ENCODE data around the gene IL1R2. TPM values are rescaled to one million over a fixed set of nuclear protein-coding genes. Genes with fewer than 3 reads are reported as not detected.
A peak's percentile ranks its signal among the peaks of the same experiment; 100 is the strongest.

Gene IL1R2
- total and polyA plus RNA-seq, 9 of the 15 experiments (the other 6 are each of a cell fraction or from before 2014, with no cell fraction given), result 0.13 TPM; not detected in 8

DNA sequence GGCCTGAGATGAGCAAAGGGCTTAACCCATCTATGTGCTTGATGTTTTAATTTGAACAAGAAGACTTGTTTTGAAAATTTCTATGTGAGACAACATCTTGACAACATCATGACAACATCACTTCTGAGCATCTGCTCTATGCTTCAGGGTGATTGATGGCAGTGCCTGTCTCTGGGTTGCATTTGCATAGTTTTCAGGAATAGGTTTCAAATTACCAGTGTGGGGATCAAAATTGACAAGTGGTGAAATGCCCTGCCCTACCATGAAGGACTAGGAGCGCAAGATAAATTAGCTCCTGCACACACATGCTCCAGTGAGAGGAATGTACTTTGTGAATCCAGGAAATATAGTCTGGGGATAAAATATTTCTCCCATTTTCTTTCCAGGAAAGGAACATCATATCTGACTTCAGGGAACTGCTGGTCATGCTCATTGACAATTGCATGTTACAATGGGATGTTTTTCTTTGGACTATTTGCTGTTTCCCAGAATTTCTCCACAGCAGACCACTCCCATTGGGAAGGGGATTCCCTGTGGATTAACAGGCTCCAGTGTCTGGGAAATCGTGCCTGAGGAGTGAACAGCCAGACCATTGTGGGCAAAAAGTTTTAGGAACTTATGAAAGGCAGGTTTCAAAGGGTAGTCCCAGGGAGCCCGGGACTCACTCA is 45.3 kb upstream of the IL1R2 start (continued):
- TF ChIP-seq SAFB2 (IDR thresholded peaks at IDR 0.05; ENCODE audit: borderline replicate concordance, low read depth, low read length, severe bottlenecking), result no peak
- TF ChIP-seq, protein P1, sequence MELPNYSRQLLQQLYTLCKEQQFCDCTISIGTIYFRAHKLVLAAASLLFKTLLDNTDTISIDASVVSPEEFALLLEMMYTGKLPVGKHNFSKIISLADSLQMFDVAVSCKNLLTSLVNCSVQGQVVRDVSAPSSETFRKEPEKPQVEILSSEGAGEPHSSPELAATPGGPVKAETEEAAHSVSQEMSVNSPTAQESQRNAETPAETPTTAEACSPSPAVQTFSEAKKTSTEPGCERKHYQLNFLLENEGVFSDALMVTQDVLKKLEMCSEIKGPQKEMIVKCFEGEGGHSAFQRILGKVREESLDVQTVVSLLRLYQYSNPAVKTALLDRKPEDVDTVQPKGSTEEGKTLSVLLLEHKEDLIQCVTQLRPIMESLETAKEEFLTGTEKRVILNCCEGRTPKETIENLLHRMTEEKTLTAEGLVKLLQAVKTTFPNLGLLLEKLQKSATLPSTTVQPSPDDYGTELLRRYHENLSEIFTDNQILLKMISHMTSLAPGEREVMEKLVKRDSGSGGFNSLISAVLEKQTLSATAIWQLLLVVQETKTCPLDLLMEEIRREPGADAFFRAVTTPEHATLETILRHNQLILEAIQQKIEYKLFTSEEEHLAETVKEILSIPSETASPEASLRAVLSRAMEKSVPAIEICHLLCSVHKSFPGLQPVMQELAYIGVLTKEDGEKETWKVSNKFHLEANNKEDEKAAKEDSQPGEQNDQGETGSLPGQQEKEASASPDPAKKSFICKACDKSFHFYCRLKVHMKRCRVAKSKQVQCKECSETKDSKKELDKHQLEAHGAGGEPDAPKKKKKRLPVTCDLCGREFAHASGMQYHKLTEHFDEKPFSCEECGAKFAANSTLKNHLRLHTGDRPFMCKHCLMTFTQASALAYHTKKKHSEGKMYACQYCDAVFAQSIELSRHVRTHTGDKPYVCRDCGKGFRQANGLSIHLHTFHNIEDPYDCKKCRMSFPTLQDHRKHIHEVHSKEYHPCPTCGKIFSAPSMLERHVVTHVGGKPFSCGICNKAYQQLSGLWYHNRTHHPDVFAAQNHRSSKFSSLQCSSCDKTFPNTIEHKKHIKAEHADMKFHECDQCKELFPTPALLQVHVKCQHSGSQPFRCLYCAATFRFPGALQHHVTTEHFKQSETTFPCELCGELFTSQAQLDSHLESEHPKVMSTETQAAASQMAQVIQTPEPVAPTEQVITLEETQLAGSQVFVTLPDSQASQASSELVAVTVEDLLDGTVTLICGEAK (IDR thresholded peaks at IDR 0.05), result no peak
- TF ChIP-seq, protein P1 (CRISPR knock-in tag; IDR thresholded peaks at IDR 0.05), result no peak
- TF ChIP-seq NCOA6 (IDR thresholded peaks at IDR 0.05), result no peak
- peak; percentile 68 for TF ChIP-seq MEIS2 (IDR thresholded peaks at IDR 0.05; ENCODE audit: partially characterized antibody)
- TF ChIP-seq KAT7 (CRISPR knock-in tag; IDR thresholded peaks at IDR 0.05; ENCODE audit: borderline replicate concordance), result no peak
- TF ChIP-seq ZNF124 (CRISPR knock-in tag; IDR thresholded peaks at IDR 0.05), result no peak
- TF ChIP-seq, protein P2, sequence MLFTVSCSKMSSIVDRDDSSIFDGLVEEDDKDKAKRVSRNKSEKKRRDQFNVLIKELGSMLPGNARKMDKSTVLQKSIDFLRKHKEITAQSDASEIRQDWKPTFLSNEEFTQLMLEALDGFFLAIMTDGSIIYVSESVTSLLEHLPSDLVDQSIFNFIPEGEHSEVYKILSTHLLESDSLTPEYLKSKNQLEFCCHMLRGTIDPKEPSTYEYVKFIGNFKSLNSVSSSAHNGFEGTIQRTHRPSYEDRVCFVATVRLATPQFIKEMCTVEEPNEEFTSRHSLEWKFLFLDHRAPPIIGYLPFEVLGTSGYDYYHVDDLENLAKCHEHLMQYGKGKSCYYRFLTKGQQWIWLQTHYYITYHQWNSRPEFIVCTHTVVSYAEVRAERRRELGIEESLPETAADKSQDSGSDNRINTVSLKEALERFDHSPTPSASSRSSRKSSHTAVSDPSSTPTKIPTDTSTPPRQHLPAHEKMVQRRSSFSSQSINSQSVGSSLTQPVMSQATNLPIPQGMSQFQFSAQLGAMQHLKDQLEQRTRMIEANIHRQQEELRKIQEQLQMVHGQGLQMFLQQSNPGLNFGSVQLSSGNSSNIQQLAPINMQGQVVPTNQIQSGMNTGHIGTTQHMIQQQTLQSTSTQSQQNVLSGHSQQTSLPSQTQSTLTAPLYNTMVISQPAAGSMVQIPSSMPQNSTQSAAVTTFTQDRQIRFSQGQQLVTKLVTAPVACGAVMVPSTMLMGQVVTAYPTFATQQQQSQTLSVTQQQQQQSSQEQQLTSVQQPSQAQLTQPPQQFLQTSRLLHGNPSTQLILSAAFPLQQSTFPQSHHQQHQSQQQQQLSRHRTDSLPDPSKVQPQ (CRISPR knock-in tag; IDR thresholded peaks at IDR 0.05; ENCODE audit: borderline replicate concordance), result no peak

All from K562 (cell line).